Astrocyte (in vitro differentiated cells and primary cell): ENCODE measurements around the gene GCNT3. TPM values are rescaled to one million over a fixed set of nuclear protein-coding genes. Genes with fewer than 3 reads are reported as not detected.
"Not testable (repeated sequence)": the region's sequence is repeated elsewhere in the genome, so short reads cannot be mapped to it uniquely, and the experiment has no call there.

Experiments used
- DNase-seq: peaks from one replicate; pipeline ENCODE4 v3.0.0-alpha.2; 2010; ENCODE audit warnings: low read depth
- FAIRE-seq: peaks from 2 replicates; lab custom pipeline; 2011; peaks lifted over from hg19 to GRCh38; lab: Jason Lieb, UNC
- H2AFZ ChIP-seq: 2 replicates; pipeline ENCODE4 v1.6.0; 2012; ENCODE audit warnings: low read depth, low read length, inconsistent platforms
- H3K27ac ChIP-seq: 2 replicates; pipeline ENCODE4 v1.5.1; 2011; ENCODE audit warnings: low read depth, low read length, inconsistent platforms
- H3K27me3 ChIP-seq: 2 replicates; pipeline ENCODE4 v1.6.0; 2011; ENCODE audit warnings: low read length, inconsistent platforms; ENCODE audit not compliant: insufficient read depth
- H3K36me3 ChIP-seq: 2 replicates; pipeline ENCODE4 v1.5.1; 2011; ENCODE audit warnings: low read length, inconsistent platforms; ENCODE audit not compliant: insufficient read depth
- H3K4me1 ChIP-seq: 2 replicates; pipeline ENCODE4 v1.5.1; 2011; ENCODE audit warnings: low read length, inconsistent platforms; ENCODE audit not compliant: insufficient read depth
- H3K4me2 ChIP-seq: 2 replicates; pipeline ENCODE4 v1.6.0; 2012; ENCODE audit warnings: low read length, inconsistent platforms
- H3K4me3 ChIP-seq: 2 replicates; pipeline ENCODE4 v1.5.1; 2011; ENCODE audit warnings: low read depth, mild to moderate bottlenecking, low read length, inconsistent platforms; ENCODE audit not compliant: insufficient read depth
- H3K79me2 ChIP-seq: 2 replicates; pipeline ENCODE4 v1.6.0; 2012; ENCODE audit warnings: mild to moderate bottlenecking, low read length, inconsistent platforms; ENCODE audit not compliant: insufficient read depth
- H3K9ac ChIP-seq: 2 replicates; pipeline ENCODE4 v1.6.0; 2012; ENCODE audit warnings: mild to moderate bottlenecking, low read length, inconsistent platforms
- H3K9me3 ChIP-seq: 2 replicates; pipeline ENCODE4 v1.5.1; 2012; ENCODE audit warnings: low read depth, mild to moderate bottlenecking, low read length, inconsistent platforms; ENCODE audit not compliant: insufficient read depth
- H4K20me1 ChIP-seq: 2 replicates; pipeline ENCODE4 v1.6.0; 2012; ENCODE audit warnings: low read length, inconsistent platforms; ENCODE audit not compliant: insufficient read depth
- H3K27ac Mint-ChIP-seq: one replicate; pipeline ENCODE4 v1.8.0; 2021; ENCODE audit warnings: mild to moderate bottlenecking, mixed read lengths; ENCODE audit not compliant: unreplicated experiment
- H3K27me3 Mint-ChIP-seq: one replicate; pipeline ENCODE4 v1.8.0; 2021; ENCODE audit warnings: low read depth, mixed read lengths; ENCODE audit not compliant: unreplicated experiment
- H3K36me3 Mint-ChIP-seq: one replicate; pipeline ENCODE4 v1.8.0; 2021; ENCODE audit warnings: low read depth, mixed read lengths; ENCODE audit not compliant: unreplicated experiment
- H3K4me1 Mint-ChIP-seq: one replicate; pipeline ENCODE4 v1.8.0; 2021; ENCODE audit warnings: low read depth, mixed read lengths; ENCODE audit not compliant: unreplicated experiment
- H3K4me3 Mint-ChIP-seq: one replicate; pipeline ENCODE4 v1.8.0; 2021; ENCODE audit warnings: mild to moderate bottlenecking, moderate library complexity, mixed read lengths; ENCODE audit not compliant: unreplicated experiment
- H3K9me3 Mint-ChIP-seq: one replicate; pipeline ENCODE4 v1.8.0; 2021; ENCODE audit warnings: mild to moderate bottlenecking, mixed read lengths; ENCODE audit not compliant: unreplicated experiment
- EZH2 ChIP-seq: IDR thresholded peaks from 2 replicates; pipeline ENCODE4 v1.6.1; 2012; ENCODE audit warnings: mild to moderate bottlenecking, low read length, inconsistent platforms; ENCODE audit not compliant: insufficient read depth
- total RNA-seq: library from RNA; stranded (reverse); gene quantifications from 2 replicates; pipeline ENCODE4 v1.2.1, GENCODE V29; 2021
- TF ChIP-seq, protein P1 (sequence below): IDR thresholded peaks from 2 replicates; pipeline ENCODE4 v1.5.1; 2011; ENCODE audit warnings: low read depth, mild to moderate bottlenecking, inconsistent platforms, low read length, moderate library complexity; ENCODE audit not compliant: insufficient read depth

GCNT3 gene
- total RNA-seq, 1 donor from 2014 or later = 1.3 TPM

DNA sequence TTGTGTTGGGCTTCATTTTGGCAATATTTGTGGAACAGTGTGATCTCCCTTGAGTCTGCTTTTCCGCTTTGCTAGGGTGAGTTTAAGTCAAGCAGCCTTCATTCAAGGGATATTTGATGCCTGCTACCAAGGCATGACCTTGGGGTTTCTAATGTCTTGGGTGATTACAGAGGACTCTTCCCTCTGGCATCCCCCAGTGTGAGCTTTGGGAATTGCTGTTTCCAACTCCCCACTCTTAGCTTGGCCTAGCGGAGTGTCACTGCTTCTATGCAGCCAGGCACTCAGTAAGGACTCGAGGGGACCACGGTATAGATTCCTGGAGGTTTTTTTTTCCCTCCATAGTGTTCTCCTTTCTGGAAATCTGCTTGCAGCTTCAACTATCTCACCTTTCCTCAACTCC, 21.1 kb downstream of the GCNT3 start:
- Mint-ChIP-seq H3K36me3 (no peaks in the 10 kb centered on the region), H3K4me3 (no peak overlapping the region), H3K27me3 (no peaks in the 10 kb centered on the region), H3K4me1 (no peaks in the 10 kb centered on the region), H3K9me3 (no peaks in the 10 kb centered on the region), H3K27ac (no peak overlapping the region)
- DNase-seq (no peak), FAIRE-seq (no peak)
- Histone ChIP-seq H3K27me3 (no peaks in the 10 kb centered on the region), H3K27ac (no peak overlapping the region), H3K79me2 (no peaks in the 10 kb centered on the region), H3K36me3 (no peaks in the 10 kb centered on the region), H3K9ac (no peak overlapping the region), H3K4me3 (no peak overlapping the region), H3K4me1 (no peaks in the 10 kb centered on the region), H3K4me2 (no peak overlapping the region), H4K20me1 (no peaks in the 10 kb centered on the region), H2AFZ (no peak overlapping the region), H3K9me3 (no peaks in the 10 kb centered on the region)
- TF ChIP-seq, protein P1, sequence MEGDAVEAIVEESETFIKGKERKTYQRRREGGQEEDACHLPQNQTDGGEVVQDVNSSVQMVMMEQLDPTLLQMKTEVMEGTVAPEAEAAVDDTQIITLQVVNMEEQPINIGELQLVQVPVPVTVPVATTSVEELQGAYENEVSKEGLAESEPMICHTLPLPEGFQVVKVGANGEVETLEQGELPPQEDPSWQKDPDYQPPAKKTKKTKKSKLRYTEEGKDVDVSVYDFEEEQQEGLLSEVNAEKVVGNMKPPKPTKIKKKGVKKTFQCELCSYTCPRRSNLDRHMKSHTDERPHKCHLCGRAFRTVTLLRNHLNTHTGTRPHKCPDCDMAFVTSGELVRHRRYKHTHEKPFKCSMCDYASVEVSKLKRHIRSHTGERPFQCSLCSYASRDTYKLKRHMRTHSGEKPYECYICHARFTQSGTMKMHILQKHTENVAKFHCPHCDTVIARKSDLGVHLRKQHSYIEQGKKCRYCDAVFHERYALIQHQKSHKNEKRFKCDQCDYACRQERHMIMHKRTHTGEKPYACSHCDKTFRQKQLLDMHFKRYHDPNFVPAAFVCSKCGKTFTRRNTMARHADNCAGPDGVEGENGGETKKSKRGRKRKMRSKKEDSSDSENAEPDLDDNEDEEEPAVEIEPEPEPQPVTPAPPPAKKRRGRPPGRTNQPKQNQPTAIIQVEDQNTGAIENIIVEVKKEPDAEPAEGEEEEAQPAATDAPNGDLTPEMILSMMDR = peak; percentile 15
- TF ChIP-seq EZH2 = no peak

DNA sequence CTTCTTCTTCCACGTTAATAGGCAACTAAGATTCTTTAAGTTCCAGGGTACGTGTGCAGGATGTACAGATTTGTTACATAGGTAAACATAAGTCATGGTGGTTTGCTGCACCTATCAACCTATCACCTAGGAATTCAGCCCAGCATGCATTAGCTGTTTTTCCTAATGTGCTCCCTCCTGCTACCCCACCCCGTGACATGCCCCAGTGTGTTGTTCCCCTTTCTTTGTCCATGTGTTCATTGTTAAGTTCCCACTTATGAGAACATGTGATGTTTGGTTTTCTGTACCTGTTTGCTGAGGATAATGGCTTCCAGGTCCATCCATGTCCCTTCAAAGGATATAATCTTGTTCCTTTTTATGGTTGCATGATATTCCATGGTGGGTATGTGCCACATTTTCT, 24.6 kb downstream of the GCNT3 start:
- no peaks in the 10 kb centered on the region for H3K79me2 ChIP-seq
- no peaks in the 10 kb centered on the region for H3K4me1 ChIP-seq
- no peak for FAIRE-seq
- no peak overlapping the region for H3K4me3 ChIP-seq
- TF ChIP-seq, protein P1 = no peak
- TF ChIP-seq EZH2 = no peak
- DNase-seq = no peak
- H3K4me2 ChIP-seq = no peak overlapping the region
- no peaks in the 10 kb centered on the region for H3K4me1 Mint-ChIP-seq
- no peak overlapping the region for H3K9ac ChIP-seq
- H3K9me3 ChIP-seq = no peaks in the 10 kb centered on the region
- H3K4me3 Mint-ChIP-seq = no peak overlapping the region
- no peaks in the 10 kb centered on the region for H3K27me3 ChIP-seq
- no peaks in the 10 kb centered on the region for H3K27me3 Mint-ChIP-seq
- peaks cover 8% of the 10 kb centered on the region for H3K36me3 ChIP-seq
- no peaks in the 10 kb centered on the region for H3K36me3 Mint-ChIP-seq
- H3K27ac Mint-ChIP-seq = no peak overlapping the region
- no peaks in the 10 kb centered on the region for H4K20me1 ChIP-seq
- no peaks in the 10 kb centered on the region for H3K9me3 Mint-ChIP-seq
- no peak overlapping the region for H2AFZ ChIP-seq
- no peak overlapping the region for H3K27ac ChIP-seq

DNA sequence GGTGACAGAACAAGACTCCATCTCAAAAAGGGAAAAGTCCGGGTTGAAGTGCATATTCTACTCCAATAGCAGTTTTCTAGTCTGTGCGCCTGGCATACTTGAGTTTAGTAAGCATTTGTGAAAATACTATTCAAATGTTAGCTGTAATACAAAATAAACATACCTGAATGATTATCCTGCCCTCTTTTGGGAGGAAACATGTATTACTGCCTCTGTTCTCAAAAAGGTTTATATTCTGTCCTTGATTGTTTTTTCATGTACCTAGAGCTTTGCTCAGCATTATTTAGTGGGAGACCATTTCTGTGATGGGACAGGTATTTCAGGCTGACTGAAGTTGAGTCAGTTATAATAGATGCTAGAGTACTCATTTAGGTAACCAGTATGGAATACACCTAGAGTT, 25.9 kb downstream of the GCNT3 start:
- not testable (repeated sequence) for H3K27me3 Mint-ChIP-seq, H3K9me3 ChIP-seq, H3K27me3 ChIP-seq, H3K9ac ChIP-seq, H3K4me3 Mint-ChIP-seq, H3K27ac ChIP-seq, H3K4me1 ChIP-seq, H3K79me2 ChIP-seq, H3K4me1 Mint-ChIP-seq, DNase-seq, H3K4me2 ChIP-seq, H3K9me3 Mint-ChIP-seq, H3K4me3 ChIP-seq, H3K36me3 Mint-ChIP-seq, H4K20me1 ChIP-seq, H2AFZ ChIP-seq, H3K27ac Mint-ChIP-seq
- H3K36me3 ChIP-seq = peaks cover 15% of the 10 kb centered on the region
- peak; percentile 87 for FAIRE-seq
